SK-N-SH (cell line): ENCODE measurements around the gene UNC13B. TPM values are rescaled to one million over a fixed set of nuclear protein-coding genes. Genes with fewer than 3 reads are reported as not detected.

Experiments
- CTCF ChIA-PET: fragments of 300-600, 350-600 bp; formaldehyde crosslinking; extraction: SDS; loops from one replicate; lab custom pipeline; 2021; lab: Yijun Ruan, JAX
- POLR2A ChIA-PET: fragments of 350-600 bp; sonication (Branson Sonifier 250); formaldehyde crosslinking; extraction: SDS; loops from one replicate; lab custom pipeline; 2020; ENCODE audit warnings: antibody characterized with exemption, inconsistent platforms; lab: Yijun Ruan, JAX
- DNase-seq: peaks from one replicate; pipeline ENCODE4 v3.0.0; 2012
- H2AFZ ChIP-seq: fragments of 200-600 bp; sonication (generic); 2 replicates; pipeline ENCODE4 v1.8.1; 2016; ENCODE audit warnings: antibody characterized with exemption, mild to moderate bottlenecking, low read depth
- H3F3A ChIP-seq: fragments of 200-600 bp; sonication (generic); replicated peaks from 2 replicates; pipeline ENCODE3; 2016; ENCODE audit warnings: antibody characterized with exemption, mild to moderate bottlenecking; ENCODE audit not compliant: insufficient read depth
- H3K27ac ChIP-seq, 2 experiments: fragments of 200-500 bp in 1 of 2; fragments of 200-600 bp in 1 of 2; sonication (Bioruptor generic) in 1 of 2; sonication (generic), shearing (Covaris generic) in 1 of 2; 2 replicates each; pipeline versions ENCODE4 v1.5.1 to v1.6.1; 2014 to 2016; ENCODE audit warnings: low read depth in 2 of 2, inconsistent platforms in 1 of 2, low read length in 1 of 2, mild to moderate bottlenecking in 1 of 2, mixed read lengths in 1 of 2
- H3K27me3 ChIP-seq: fragments of 200-600 bp; sonication (generic), shearing (Covaris generic); 2 replicates; pipeline ENCODE4 v1.6.1; 2016; ENCODE audit warnings: mixed run types; ENCODE audit not compliant: insufficient read depth
- H3K36me3 ChIP-seq, 2 experiments: fragments of 200-500 bp in 1 of 2; fragments of 200-600 bp in 1 of 2; sonication (Bioruptor generic) in 1 of 2; sonication (generic) in 1 of 2; replicated peaks in 1 of 2; 2 replicates each; pipeline versions ENCODE3 to v1.5.1; 2014 to 2016; ENCODE audit warnings: low read length in 1 of 2, mild to moderate bottlenecking in 1 of 2; ENCODE audit not compliant: insufficient read depth in 2 of 2, control insufficient read depth in 1 of 2
- H3K4me1 ChIP-seq, 2 experiments: fragments of 200-500 bp in 1 of 2; fragments of 200-600 bp in 1 of 2; sonication (Bioruptor generic) in 1 of 2; sonication (generic), shearing (Covaris generic) in 1 of 2; 2 replicates each; pipeline versions ENCODE4 v1.5.1 to v1.6.1; 2014 to 2016; ENCODE audit warnings: low read depth in 1 of 2, low read length in 1 of 2, mixed run types in 1 of 2; ENCODE audit not compliant: insufficient read depth in 2 of 2, control insufficient read depth in 1 of 2
- H3K4me2 ChIP-seq: fragments of 200-600 bp; sonication (generic), shearing (Covaris generic); 2 replicates; pipeline ENCODE4 v1.6.1; 2017; ENCODE audit warnings: mixed run types
- H3K4me3 ChIP-seq, 2 experiments: fragments of 200-500 bp in 1 of 2; fragments of 200-600 bp in 1 of 2; sonication (Bioruptor generic) in 1 of 2; sonication (generic), shearing (Covaris generic) in 1 of 2; 2 replicates each; pipeline versions ENCODE4 v1.5.1 to v1.8.1; 2014 to 2016; ENCODE audit warnings: low read depth in 2 of 2, inconsistent platforms in 1 of 2, low read length in 1 of 2, mild to moderate bottlenecking in 1 of 2, mixed read lengths in 1 of 2, moderate library complexity in 1 of 2
- H3K79me2 ChIP-seq: fragments of 200-600 bp; sonication (generic); 2 replicates; pipeline ENCODE4 v1.8.1; 2017; ENCODE audit warnings: mild to moderate bottlenecking; ENCODE audit not compliant: insufficient read depth
- H3K9ac ChIP-seq: fragments of 200-600 bp; sonication (generic); 2 replicates; pipeline ENCODE4 v1.6.1; 2017; ENCODE audit warnings: mixed run types
- H3K9me2 ChIP-seq: fragments of 200-600 bp; sonication (generic); 2 replicates; pipeline ENCODE4 v1.6.1; 2017; ENCODE audit warnings: mixed run types
- H3K9me3 ChIP-seq: fragments of 200-600 bp; sonication (generic); 2 replicates; pipeline ENCODE4 v1.6.1; 2017; ENCODE audit warnings: mixed run types, mild to moderate bottlenecking, moderate library complexity
- H4K20me1 ChIP-seq: fragments of 200-600 bp; sonication (generic); 2 replicates; pipeline ENCODE4 v1.6.1; 2017; ENCODE audit warnings: mild to moderate bottlenecking, mixed run types; ENCODE audit not compliant: insufficient read depth
- CHD2 ChIP-seq: fragments of 150-350 bp; IDR thresholded peaks from 2 replicates; pipeline ENCODE4 v1.6.1; 2018; ENCODE audit warnings: low read length; ENCODE audit not compliant: partially characterized antibody
- CTCF ChIP-seq: fragments of 200-600 bp; sonication (generic); IDR thresholded peaks from 2 replicates; pipeline ENCODE4 v1.6.1; 2017; ENCODE audit warnings: antibody characterized with exemption, mild to moderate bottlenecking, moderate library complexity
- ELF1 ChIP-seq: IDR thresholded peaks from 2 replicates; pipeline ENCODE4 v1.4.0; 2012
- FOXM1 ChIP-seq: IDR thresholded peaks from 2 replicates; pipeline ENCODE4 v1.4.0; 2012; ENCODE audit warnings: low read depth, mild to moderate bottlenecking
- GATA2 ChIP-seq: sonication (generic); formaldehyde crosslinking; IDR thresholded peaks from 2 replicates; pipeline ENCODE4 v1.5.0; 2020; ENCODE audit warnings: mild to moderate bottlenecking, missing genetic modification reagents
- MAX ChIP-seq: IDR thresholded peaks from 2 replicates; pipeline ENCODE4 v1.4.0; 2012; ENCODE audit warnings: low read depth
- MXI1 ChIP-seq: IDR thresholded peaks from 2 replicates; pipeline ENCODE4 v1.6.1; 2012; ENCODE audit warnings: mild to moderate bottlenecking, low read depth, low read length, improper control_type of control experiment
- NFIC ChIP-seq: IDR thresholded peaks from 2 replicates; pipeline ENCODE4 v1.4.0; 2012; ENCODE audit warnings: borderline replicate concordance
- POLR2AphosphoS5 ChIP-seq: IDR thresholded peaks from 2 replicates; pipeline ENCODE4 v1.6.1; 2012; ENCODE audit warnings: low read depth, low read length
- RAD21 ChIP-seq: IDR thresholded peaks from 2 replicates; pipeline ENCODE4 v1.6.1; 2012; ENCODE audit warnings: mild to moderate bottlenecking, low read length
- RXRA ChIP-seq: IDR thresholded peaks from 2 replicates; pipeline ENCODE4 v1.4.0; 2012; ENCODE audit warnings: low read depth, mild to moderate bottlenecking, borderline replicate concordance
- SMC3 ChIP-seq: IDR thresholded peaks from 2 replicates; pipeline ENCODE4 v1.6.1; 2012; ENCODE audit warnings: low read depth, low read length, improper control_type of control experiment
- TAF1 ChIP-seq: IDR thresholded peaks from 2 replicates; pipeline ENCODE4 v1.6.1; 2012; ENCODE audit warnings: low read depth, mild to moderate bottlenecking, low read length, moderate library complexity, borderline replicate concordance
- TCF12 ChIP-seq: IDR thresholded peaks from 2 replicates; pipeline ENCODE4 v1.4.0; 2012
- TEAD4 ChIP-seq: IDR thresholded peaks from 2 replicates; pipeline ENCODE4 v1.4.0; 2012; ENCODE audit warnings: mild to moderate bottlenecking, borderline replicate concordance; ENCODE audit not compliant: insufficient read depth
- USF2 ChIP-seq: fragments of 150-350 bp; IDR thresholded peaks from 2 replicates; pipeline ENCODE4 v1.6.1; 2017; ENCODE audit warnings: antibody characterized with exemption, low read length, low read depth, borderline replicate concordance
- YY1 ChIP-seq: IDR thresholded peaks from 2 replicates; pipeline ENCODE4 v1.4.0; 2012; ENCODE audit warnings: low read depth, mild to moderate bottlenecking
- ZBTB33 ChIP-seq: IDR thresholded peaks from 2 replicates; pipeline ENCODE4 v1.4.0; 2012; ENCODE audit warnings: low read depth, borderline replicate concordance
- WGBS: methylation state at CpG from one replicate; pipeline ENCODE4 v1.1.6; 2017; ENCODE audit warnings: low lambda C conversion rate; 5-methylcytosine and 5-hydroxymethylcytosine counted together
- polyA plus RNA-seq, 3 experiments: library from polyadenylated mRNA; depleted of rRNA; stranded (reverse); fragments of >200 nt; gene quantifications; 2 replicates each; pipeline ENCODE4 v1.2.3, GENCODE V29; 2012

The UNC13B gene
- polyA plus RNA-seq, 1 of the 3 experiments (the other 2 are of a cell fraction): 8.1 TPM

GRCh38 chr9:35364817-35365585 lies 203.2 kb downstream of the UNC13B start:
- 89% methylated on average over 3 of the region's 3 CpGs for WGBS
- Histone ChIP-seq H2AFZ (no peak overlapping the region), H3F3A (peaks cover 12% of the 10 kb centered on the region), H3K9me3 (no peaks in the 10 kb centered on the region), H3K36me3 (peaks cover 0 to 2% of the 10 kb centered on the region in 2 experiments), H3K4me2 (no peak overlapping the region), H3K9ac (no peak overlapping the region), H4K20me1 (no peaks in the 10 kb centered on the region), H3K9me2 (no peaks in the 10 kb centered on the region), H3K4me3 (no peak overlapping the region), H3K27ac (no peak overlapping the region), H3K27me3 (no peaks in the 10 kb centered on the region), H3K4me1 (peaks cover 0 to 14% of the 10 kb centered on the region in 2 experiments; a peak in 1 of 4 replicates), H3K79me2 (no peaks in the 10 kb centered on the region)
- DNase-seq: no peak
- TF ChIP-seq TAF1 (no peak), SMC3 (no peak), NFIC (no peak), CTCF (no peak), TCF12 (no peak), GATA2 (CRISPR knock-in tag) (no peak), CHD2 (no peak), MAX (no peak), USF2 (no peak), TEAD4 (no peak), YY1 (no peak), ZBTB33 (no peak), ELF1 (no peak), POLR2AphosphoS5 (no peak), MXI1 (no peak), RXRA (no peak), FOXM1 (no peak), RAD21 (no peak)
- ChIA-PET CTCF (no interaction called here), POLR2A (no interaction called here)
